IMR-90 (cell line): ENCODE data around the gene PLB1. TPM values are rescaled to one million over a fixed set of nuclear protein-coding genes. Genes with fewer than 3 reads are reported as not detected.

Source experiments
- ATAC-seq: fragments of 200-7000 bp; cut with Tn5 transposase; 2 replicates; pipeline ENCODE4 v1.9.1; 2020; ENCODE audit warnings: low read depth, mild to moderate bottlenecking, moderate library complexity
- BruUV-seq: library from RNA; stranded (reverse); fragments of 400-500 nt; replicated peaks from 2 replicates; lab custom pipeline; 2021; lab: Mats Ljungman, UMichigan
- CTCF ChIA-PET: fragments of 300-600 bp; formaldehyde crosslinking; extraction: SDS; loops from one replicate; lab custom pipeline; 2021; ENCODE audit warnings: antibody characterized with exemption; lab: Yijun Ruan, JAX
- POLR2A ChIA-PET: fragments of 300-600 bp; sonication (Branson Sonifier 250); formaldehyde crosslinking; loops from one replicate; lab custom pipeline; 2022; ENCODE audit warnings: antibody characterized with exemption; ENCODE audit not compliant: unreplicated experiment; lab: Charles Lee
- DNase-seq: peaks from one replicate; pipeline ENCODE4 v3.0.0; 2013
- H2AFZ ChIP-seq: replicated peaks from 2 replicates; pipeline ENCODE3; 2013; ENCODE audit warnings: low read length, mild to moderate bottlenecking; ENCODE audit not compliant: poor library complexity
- H2AK5ac ChIP-seq: 2 replicates; pipeline ENCODE4 v1.6.1; 2013; ENCODE audit warnings: low read depth, low read length, inconsistent platforms
- H2AK9ac ChIP-seq: replicated peaks from 2 replicates; pipeline ENCODE3; 2013; ENCODE audit warnings: mild to moderate bottlenecking, low read depth, low read length, moderate library complexity; ENCODE audit not compliant: poor library complexity
- H2BK120ac ChIP-seq: 2 replicates; pipeline ENCODE4 v1.6.1; 2013; ENCODE audit warnings: low read depth, low read length, inconsistent platforms
- H2BK15ac ChIP-seq: 3 replicates; pipeline ENCODE4 v1.6.1; 2013; ENCODE audit warnings: low read depth, low read length, inconsistent platforms
- H2BK20ac ChIP-seq: 2 replicates; pipeline ENCODE4 v1.6.1; 2013; ENCODE audit warnings: low read depth, mild to moderate bottlenecking, inconsistent platforms, low read length, moderate library complexity
- H2BK5ac ChIP-seq: 2 replicates; pipeline ENCODE4 v1.6.1; 2013; ENCODE audit warnings: mild to moderate bottlenecking, low read depth, low read length, inconsistent platforms; ENCODE audit not compliant: poor library complexity, severe bottlenecking
- H3K14ac ChIP-seq: replicated peaks from 2 replicates; pipeline ENCODE4 v1.6.1; 2013; ENCODE audit warnings: low read depth, low read length, inconsistent platforms
- H3K18ac ChIP-seq: 2 replicates; pipeline ENCODE4 v1.6.1; 2013; ENCODE audit warnings: low read depth, low read length, control low read depth
- H3K23ac ChIP-seq: 2 replicates; pipeline ENCODE4 v1.6.1; 2013; ENCODE audit warnings: low read depth, low read length, inconsistent platforms
- H3K27ac ChIP-seq: 2 replicates; pipeline ENCODE4 v1.5.1; 2013; ENCODE audit warnings: mild to moderate bottlenecking, control low read depth, low read length; ENCODE audit not compliant: insufficient read depth
- H3K27me3 ChIP-seq: 2 replicates; pipeline ENCODE4 v1.6.1; 2013; ENCODE audit warnings: low read length; ENCODE audit not compliant: control insufficient read depth, insufficient read depth
- H3K36me3 ChIP-seq: 2 replicates; pipeline ENCODE4 v1.6.1; 2013; ENCODE audit warnings: low read length, mixed read lengths; ENCODE audit not compliant: control insufficient read depth, insufficient read depth
- H3K4ac ChIP-seq: 2 replicates; pipeline ENCODE4 v1.6.1; 2013; ENCODE audit warnings: low read depth, low read length, inconsistent platforms
- H3K4me1 ChIP-seq: 2 replicates; pipeline ENCODE4 v1.6.1; 2013; ENCODE audit warnings: low read length, mixed read lengths; ENCODE audit not compliant: control insufficient read depth, insufficient read depth
- H3K4me2 ChIP-seq: 2 replicates; pipeline ENCODE4 v1.6.1; 2013; ENCODE audit warnings: low read depth, mild to moderate bottlenecking, control low read depth, low read length, moderate library complexity
- H3K4me3 ChIP-seq: 2 replicates; pipeline ENCODE4 v1.5.1; 2013; ENCODE audit warnings: low read depth, mild to moderate bottlenecking, control low read depth, low read length, moderate library complexity; ENCODE audit not compliant: insufficient read depth
- H3K56ac ChIP-seq: 2 replicates; pipeline ENCODE4 v1.6.1; 2013; ENCODE audit warnings: low read length, inconsistent platforms; ENCODE audit not compliant: insufficient read depth; ENCODE audit errors: extremely low read depth
- H3K79me1 ChIP-seq, 2 experiments: 2 replicates each; pipeline ENCODE4 v1.6.1; 2013; ENCODE audit warnings: low read length in 2 of 2, inconsistent platforms in 1 of 2, low read depth in 1 of 2
- H3K9ac ChIP-seq: 2 replicates; pipeline ENCODE4 v1.6.1; 2013; ENCODE audit warnings: low read depth, low read length, control low read depth
- H3K9me1 ChIP-seq: 2 replicates; pipeline ENCODE4 v1.6.1; 2013; ENCODE audit warnings: low read length, inconsistent platforms; ENCODE audit not compliant: insufficient read depth
- H3K9me3 ChIP-seq: 2 replicates; pipeline ENCODE4 v1.6.1; 2013; ENCODE audit warnings: low read length; ENCODE audit not compliant: control insufficient read depth, insufficient read depth
- H4K20me1 ChIP-seq: 2 replicates; pipeline ENCODE4 v1.6.1; 2013; ENCODE audit warnings: low read length, inconsistent platforms; ENCODE audit not compliant: insufficient read depth
- H4K5ac ChIP-seq: 2 replicates; pipeline ENCODE4 v1.6.1; 2013; ENCODE audit warnings: mild to moderate bottlenecking, low read depth, low read length, control low read depth
- H4K8ac ChIP-seq, 2 experiments: 2 replicates each; pipeline ENCODE4 v1.6.1; 2013; ENCODE audit warnings: low read depth in 2 of 2, low read length in 2 of 2, control low read depth in 1 of 2, inconsistent platforms in 1 of 2
- H4K91ac ChIP-seq: 2 replicates; pipeline ENCODE4 v1.6.1; 2013; ENCODE audit warnings: low read depth, low read length, inconsistent platforms; ENCODE audit not compliant: insufficient read depth
- BHLHE40 ChIP-seq: fragments of 150-350 bp; IDR thresholded peaks from 2 replicates; pipeline ENCODE4 v1.6.1; 2016; ENCODE audit warnings: mild to moderate bottlenecking, low read depth, low read length
- CEBPB ChIP-seq: IDR thresholded peaks from 2 replicates; pipeline ENCODE4 v1.6.1; 2012; ENCODE audit warnings: low read depth, low read length, improper control_type of control experiment
- FOS ChIP-seq: fragments of 150-350 bp; IDR thresholded peaks from 2 replicates; pipeline ENCODE4 v1.6.1; 2016; ENCODE audit warnings: low read depth, low read length
- MAFK ChIP-seq: IDR thresholded peaks from 2 replicates; pipeline ENCODE4 v1.6.1; 2012; ENCODE audit warnings: low read depth, low read length, improper control_type of control experiment
- POLR2A ChIP-seq: IDR thresholded peaks from 2 replicates; pipeline ENCODE4 v1.6.1; 2012; ENCODE audit warnings: mild to moderate bottlenecking, low read depth, low read length
- RAD21 ChIP-seq: IDR thresholded peaks from 2 replicates; pipeline ENCODE4 v1.6.1; 2012; ENCODE audit warnings: low read length, improper control_type of control experiment
- RCOR1 ChIP-seq: IDR thresholded peaks from 2 replicates; pipeline ENCODE4 v1.6.1; 2012; ENCODE audit warnings: mild to moderate bottlenecking, low read length, improper control_type of control experiment; ENCODE audit not compliant: insufficient replicate concordance
- WGBS, 2 experiments: methylation state at CpG; one replicate each; pipeline versions ENCODE4 v1.1.5 to v1.1.7; 2013; ENCODE audit warnings: missing lambda C conversion rate in 2 of 2; ENCODE audit not compliant: insufficient read length in 1 of 2; ENCODE audit errors: extremely low coverage in 2 of 2; 5-methylcytosine and 5-hydroxymethylcytosine counted together
- dilution Hi-C: fragments of 300-500 bp; cut with HindIII; formaldehyde crosslinking; loops from one replicate; pipeline ENCODE4 v1.14.3; 2018; ENCODE audit warnings: low sequenced_read_pairs; ENCODE audit not compliant: unreplicated experiment
- in situ Hi-C: fragments of 300-500 bp; cut with MboI; formaldehyde crosslinking; loops from 3 replicates; pipeline ENCODE4 v1.14.3; 2019; ENCODE audit warnings: low sequenced_read_pairs, inconsistent platforms, mixed read lengths
- intact Hi-C: fragments of 100-400 bp; cut with micrococcal nuclease; formaldehyde crosslinking; loops from 2 replicates; pipeline ENCODE4 v1.10.0; 2022
- polyA plus RNA-seq, 3 experiments: library from polyadenylated mRNA; depleted of rRNA; stranded (reverse); fragments of >200 nt; gene quantifications; 2 replicates each; pipeline ENCODE4 v1.2.3, GENCODE V29; 2012; ENCODE audit warnings: low replicate concordance in 1 of 3
- total RNA-seq: library from RNA; depleted of rRNA; stranded (reverse); fragments of >200 nt; gene quantifications from 2 replicates; pipeline ENCODE4 v1.2.3, GENCODE V29; 2012
- TF ChIP-seq, protein P1 (sequence below): conservative IDR thresholded peaks from 2 replicates; pipeline ENCODE4 v1.5.1; 2012; ENCODE audit warnings: mild to moderate bottlenecking, low read depth, low read length, improper control_type of control experiment

Gene PLB1
- total and polyA plus RNA-seq, 2 of the 4 experiments (the other 2 are of a cell fraction) = 0.74 to 0.90 TPM

DNA sequence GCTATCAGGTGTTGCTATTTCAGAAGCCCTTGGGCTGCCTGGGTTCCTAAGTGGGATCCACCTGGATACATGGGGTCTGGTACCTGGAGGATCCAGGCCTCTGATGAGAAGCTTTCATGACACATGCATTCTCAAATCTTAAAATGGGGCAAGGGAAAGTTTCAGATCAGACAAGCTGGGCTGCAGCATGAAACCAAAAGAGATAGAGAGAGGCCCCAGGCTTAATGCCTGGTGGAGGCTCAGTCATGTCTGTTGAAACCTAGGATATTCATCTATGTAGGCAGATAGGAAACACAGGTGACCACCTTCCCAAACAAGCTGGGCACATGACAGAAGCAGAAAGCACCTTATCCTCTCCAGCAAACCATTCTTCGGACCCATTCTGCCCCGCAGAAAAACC is 18.8 kb upstream of the PLB1 start:
- H4K91ac ChIP-seq = no peak overlapping the region
- no peak overlapping the region for H2AK5ac ChIP-seq
- in situ Hi-C loops (no loop called here), intact Hi-C loops (no loop called here), dilution Hi-C loops (no loop called here)
- H3K4ac ChIP-seq = no peak overlapping the region
- no peak overlapping the region for H2BK120ac ChIP-seq
- no peak overlapping the region for H4K5ac ChIP-seq
- H3K23ac ChIP-seq = no peak overlapping the region
- no peak for ATAC-seq
- ChIA-PET POLR2A (no interaction called here), CTCF (interaction anchor here (0.8 kb wide), 1 partner anchor 20 kb away, joined by 3 read pairs; no protein-coding TSS in a partner anchor)
- H4K8ac ChIP-seq = no peak overlapping the region
- no CpG with 5 or more reads among the region's 2 CpGs for WGBS, 2 experiments
- no peak overlapping the region for H2BK15ac ChIP-seq
- no peak overlapping the region for H2AK9ac ChIP-seq
- H3K9me3 ChIP-seq = 0 out of 2 replicates have a peak, but pooled peaks cover 2% of the 10 kb centered on the region
- no peak for DNase-seq
- no peaks in the 10 kb centered on the region for H4K20me1 ChIP-seq
- H3K9me1 ChIP-seq = no peaks in the 10 kb centered on the region
- H3K4me1 ChIP-seq = no peaks in the 10 kb centered on the region
- no peaks in the 10 kb centered on the region for H3K36me3 ChIP-seq
- H3K4me3 ChIP-seq = no peak overlapping the region
- no peak overlapping the region for H3K56ac ChIP-seq
- H2BK20ac ChIP-seq = no peak overlapping the region
- H2BK5ac ChIP-seq = no peak overlapping the region
- no peak overlapping the region for H2AFZ ChIP-seq
- no peak overlapping the region for H3K18ac ChIP-seq
- no peak overlapping the region for H3K27ac ChIP-seq
- no TSS peak for BruUV-seq
- H3K9ac ChIP-seq = no peak overlapping the region
- H3K4me2 ChIP-seq = no peak overlapping the region
- H3K79me1 ChIP-seq = no peaks in the 10 kb centered on the region
- no peak for TF ChIP-seq FOS
- no peak for TF ChIP-seq RAD21
- TF ChIP-seq POLR2A = no peak
- no peak for TF ChIP-seq MAFK
- TF ChIP-seq, protein P1, sequence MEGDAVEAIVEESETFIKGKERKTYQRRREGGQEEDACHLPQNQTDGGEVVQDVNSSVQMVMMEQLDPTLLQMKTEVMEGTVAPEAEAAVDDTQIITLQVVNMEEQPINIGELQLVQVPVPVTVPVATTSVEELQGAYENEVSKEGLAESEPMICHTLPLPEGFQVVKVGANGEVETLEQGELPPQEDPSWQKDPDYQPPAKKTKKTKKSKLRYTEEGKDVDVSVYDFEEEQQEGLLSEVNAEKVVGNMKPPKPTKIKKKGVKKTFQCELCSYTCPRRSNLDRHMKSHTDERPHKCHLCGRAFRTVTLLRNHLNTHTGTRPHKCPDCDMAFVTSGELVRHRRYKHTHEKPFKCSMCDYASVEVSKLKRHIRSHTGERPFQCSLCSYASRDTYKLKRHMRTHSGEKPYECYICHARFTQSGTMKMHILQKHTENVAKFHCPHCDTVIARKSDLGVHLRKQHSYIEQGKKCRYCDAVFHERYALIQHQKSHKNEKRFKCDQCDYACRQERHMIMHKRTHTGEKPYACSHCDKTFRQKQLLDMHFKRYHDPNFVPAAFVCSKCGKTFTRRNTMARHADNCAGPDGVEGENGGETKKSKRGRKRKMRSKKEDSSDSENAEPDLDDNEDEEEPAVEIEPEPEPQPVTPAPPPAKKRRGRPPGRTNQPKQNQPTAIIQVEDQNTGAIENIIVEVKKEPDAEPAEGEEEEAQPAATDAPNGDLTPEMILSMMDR = no peak
- TF ChIP-seq CEBPB = no peak
- no peak for TF ChIP-seq RCOR1
- TF ChIP-seq BHLHE40 = no peak
- H3K27me3 ChIP-seq = peaks cover 16% of the 10 kb centered on the region
- H3K14ac ChIP-seq = no peak overlapping the region
